CD4-positive, alpha-beta T cell treated with Interleukin-4 for 1 hour (primary cell): ENCODE results near the gene SULT1C3.
"Not testable (repeated sequence)": the region's sequence is repeated elsewhere in the genome, so short reads cannot be mapped to it uniquely, and the experiment has no call there.

Experiments used
- DNase-seq, 2 donors: peaks; one replicate each; pipeline ENCODE4 v3.0.0-alpha.2; 2020 to 2022

SULT1C3 gene

DNA sequence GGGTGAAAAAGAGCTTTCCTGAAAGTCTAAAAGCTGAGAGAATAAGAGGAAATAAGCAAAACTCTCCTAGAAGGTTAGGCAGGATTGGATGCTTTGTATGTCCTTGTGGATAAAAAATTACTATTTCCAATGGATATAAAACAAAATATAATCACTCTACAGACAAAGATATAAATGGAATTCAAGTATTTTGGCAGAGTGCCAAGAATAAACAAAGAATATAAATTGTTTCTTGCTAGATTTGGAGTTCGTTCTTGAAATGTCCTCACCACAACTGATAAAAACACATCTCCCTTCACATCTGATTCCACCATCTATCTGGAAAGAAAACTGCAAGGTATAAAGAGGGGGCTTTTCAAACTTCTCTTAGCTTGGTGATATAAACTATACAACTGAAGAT, 13.3 kb downstream of the SULT1C3 start:
- no peak for DNase-seq

DNA sequence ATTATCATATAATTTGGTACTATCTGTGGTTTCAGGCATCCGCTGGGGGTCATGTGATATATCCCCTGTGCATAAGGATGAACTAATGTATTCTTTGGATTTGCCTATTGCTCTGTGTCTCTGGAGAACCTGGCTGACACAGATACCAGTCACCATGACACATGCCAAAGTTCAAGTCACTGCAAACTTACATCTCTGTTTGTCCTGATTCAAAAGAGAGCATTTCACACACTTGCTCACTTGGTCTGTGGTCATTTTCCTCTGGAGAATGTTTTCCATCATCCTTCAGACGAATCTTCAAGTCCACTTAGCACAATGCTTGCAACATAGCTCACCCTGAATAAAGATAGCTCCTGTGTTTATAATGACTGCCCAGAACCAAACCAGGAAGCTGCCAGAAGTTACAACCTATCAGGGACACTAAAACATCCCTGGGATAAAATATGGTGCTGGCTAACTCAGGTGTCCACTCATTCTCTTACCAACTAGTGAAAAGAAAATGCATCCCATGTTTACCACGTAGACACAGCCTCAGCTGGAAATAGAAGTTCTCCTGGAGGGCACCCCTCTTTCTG, 18.1 kb downstream of the SULT1C3 start:
- DNase-seq = no peak

DNA sequence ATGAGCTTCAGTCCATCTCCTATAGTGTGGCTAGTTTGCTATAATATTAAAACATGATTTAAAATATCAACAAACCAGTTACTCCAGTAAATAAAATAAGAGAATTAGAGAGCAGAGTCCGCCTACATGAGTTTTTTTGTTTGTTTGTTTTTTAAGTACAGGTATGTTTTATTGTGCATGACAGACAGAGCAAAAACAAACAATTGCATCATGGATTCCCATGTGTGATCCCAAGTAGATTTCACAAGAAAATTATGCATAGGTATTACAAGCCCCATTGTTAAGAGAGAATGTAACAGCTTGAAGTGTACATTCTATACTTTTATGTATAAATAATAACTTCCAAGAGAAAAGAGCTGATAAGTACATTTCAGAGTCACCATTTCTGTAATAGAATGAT, 21.0 kb downstream of the SULT1C3 start:
- no peak for DNase-seq

DNA sequence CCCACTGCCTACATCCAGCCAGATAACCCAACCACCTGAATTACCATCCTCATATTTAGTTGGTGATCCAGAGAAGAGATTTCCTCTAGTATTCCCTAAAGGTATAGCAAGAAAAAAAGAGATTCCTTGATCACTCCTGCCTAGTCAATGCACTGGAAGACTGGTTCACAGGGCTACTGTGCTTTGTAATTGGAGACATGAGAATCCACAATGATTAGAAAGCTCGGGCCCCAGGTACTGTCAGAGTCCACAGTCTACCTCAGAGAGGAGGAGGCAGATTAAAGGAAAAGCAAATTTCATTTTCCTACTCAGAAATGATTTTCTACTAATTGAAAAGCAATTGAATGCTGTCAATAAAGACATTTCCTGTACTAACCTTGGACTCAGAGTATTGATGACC, 22.3 kb downstream of the SULT1C3 start:
- DNase-seq = no peak

DNA sequence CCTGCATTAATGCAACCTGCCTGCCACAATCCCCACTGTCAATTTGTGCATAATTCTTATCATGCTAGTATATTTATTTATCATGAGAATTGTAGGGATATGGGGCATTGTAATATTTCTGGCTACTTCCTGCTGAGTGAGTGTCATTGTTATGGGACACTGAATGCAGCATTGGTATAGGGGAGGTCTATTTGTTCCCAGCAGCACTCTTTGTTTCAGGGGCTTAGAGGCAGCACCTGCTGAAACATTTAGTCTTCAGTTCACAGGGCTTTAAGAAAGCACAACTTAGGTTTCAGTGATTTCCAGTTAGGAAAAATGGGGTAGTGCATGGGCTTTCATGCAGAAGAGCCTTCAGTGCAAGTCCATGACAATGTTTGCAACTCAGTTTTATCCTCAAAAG, 23.6 kb downstream of the SULT1C3 start:
- DNase-seq = no peak

DNA sequence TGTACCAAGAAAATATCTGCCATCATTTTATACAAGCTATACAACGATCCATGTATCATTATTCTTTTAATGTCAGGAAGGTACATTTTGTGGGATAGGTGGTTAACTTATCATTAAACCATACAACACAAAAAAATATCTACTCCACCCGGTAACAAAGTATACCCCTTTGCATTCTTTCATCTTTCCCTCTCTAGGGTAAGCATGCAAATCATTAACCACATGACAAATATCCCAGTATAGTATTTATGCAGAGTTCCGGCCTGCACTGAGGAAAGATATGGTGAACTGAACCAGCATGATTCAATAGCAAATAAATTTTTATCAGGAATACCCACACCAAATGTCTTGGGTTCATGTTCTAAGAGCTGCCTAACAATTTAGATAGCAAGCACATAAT, 26.4 kb downstream of the SULT1C3 start:
- DNase-seq = no peak

DNA sequence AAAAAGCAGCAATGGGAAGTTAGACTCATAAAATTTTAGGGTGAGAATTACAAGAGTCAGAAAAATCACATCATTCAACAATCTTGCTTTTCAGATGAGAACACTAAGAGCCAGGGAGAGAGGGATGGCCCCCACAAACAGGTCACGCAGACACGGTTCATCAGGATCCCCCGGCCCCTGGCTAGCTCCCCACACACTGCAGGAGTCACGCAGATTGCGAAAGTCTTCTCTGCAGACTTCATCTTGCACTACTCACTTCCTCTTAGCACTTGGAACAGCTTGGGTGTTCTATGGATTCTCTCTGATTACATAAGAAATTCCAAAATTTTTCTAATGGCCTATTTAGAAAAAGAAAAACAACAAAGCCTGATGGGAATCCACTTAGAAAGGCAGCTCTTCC, 27.3 kb downstream of the SULT1C3 start:
- DNase-seq = no peak

DNA sequence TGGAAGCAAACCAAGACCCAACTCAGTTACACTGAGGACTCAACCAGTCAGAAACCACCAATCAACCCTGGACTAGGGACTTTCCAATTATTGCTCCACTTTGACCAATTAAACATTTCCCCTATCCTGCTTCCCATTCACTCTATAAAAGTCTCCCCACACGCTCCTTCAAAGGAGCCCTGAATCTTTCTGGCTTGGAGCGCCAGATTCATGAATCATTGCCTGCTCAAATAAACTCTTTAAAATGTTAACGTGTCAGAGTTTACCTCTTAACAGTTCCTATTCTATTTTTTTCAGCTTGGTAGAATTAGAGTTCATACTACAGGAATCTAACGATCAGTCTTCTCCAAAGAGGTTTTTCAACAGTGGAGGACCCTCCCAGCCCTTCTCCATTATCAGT, 28.2 kb downstream of the SULT1C3 start:
- no peak for DNase-seq

DNA sequence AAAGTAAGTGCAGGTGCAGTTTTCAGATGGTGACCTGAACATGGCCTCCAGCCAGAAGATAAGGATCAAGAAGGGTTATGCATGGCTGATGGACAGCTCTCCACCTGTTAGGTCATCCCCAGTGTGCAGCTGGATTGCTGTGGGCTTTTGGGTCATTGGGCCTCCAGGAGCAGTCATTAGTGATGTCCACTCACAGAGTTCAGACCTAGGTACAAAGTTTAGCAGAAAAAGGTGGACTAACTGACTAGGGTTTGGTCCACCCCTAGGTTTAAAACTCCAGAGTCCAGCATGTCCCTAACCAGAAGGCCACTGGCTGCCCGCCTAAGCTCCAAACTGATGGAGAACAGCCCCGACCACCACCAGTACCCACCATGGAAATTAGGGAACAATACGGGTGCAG, 30.6 kb downstream of the SULT1C3 start:
- DNase-seq = no peak

DNA sequence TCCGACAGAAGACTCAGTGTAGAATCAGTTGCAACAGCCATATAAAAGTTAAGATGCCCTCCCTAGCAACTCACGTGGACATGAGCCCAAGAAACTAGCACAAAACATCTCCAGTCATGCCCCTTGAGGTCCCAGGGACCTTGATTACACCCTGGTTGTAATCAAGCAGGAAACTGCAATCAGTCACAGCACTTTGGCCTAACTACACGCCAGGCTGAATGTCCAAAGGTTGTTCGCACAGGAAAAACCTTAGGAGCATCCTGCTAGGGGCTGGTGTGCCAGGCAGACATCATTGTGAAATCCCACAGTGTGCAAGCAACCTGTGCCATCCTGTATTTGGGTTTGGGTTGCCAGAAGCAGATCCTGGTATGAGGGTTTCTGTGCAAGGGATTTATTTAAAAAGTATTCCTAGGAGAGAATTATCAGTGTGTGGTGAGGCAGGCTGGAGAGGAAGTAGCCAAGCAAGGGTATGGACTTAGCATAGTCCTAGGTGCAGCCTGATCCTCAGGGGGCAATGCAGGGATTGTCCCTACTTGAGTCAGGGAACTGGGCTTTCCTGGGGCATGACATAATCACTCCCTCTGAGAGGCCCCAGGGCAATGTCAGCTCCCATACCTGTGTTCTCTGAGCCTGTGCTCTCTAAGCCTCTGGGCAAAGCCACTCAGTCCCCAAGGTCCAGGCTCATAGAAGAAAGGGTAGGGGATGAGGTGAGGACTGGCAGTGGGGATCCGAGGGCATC, 31.2 kb downstream of the SULT1C3 start:
- DNase-seq = no peak

DNA sequence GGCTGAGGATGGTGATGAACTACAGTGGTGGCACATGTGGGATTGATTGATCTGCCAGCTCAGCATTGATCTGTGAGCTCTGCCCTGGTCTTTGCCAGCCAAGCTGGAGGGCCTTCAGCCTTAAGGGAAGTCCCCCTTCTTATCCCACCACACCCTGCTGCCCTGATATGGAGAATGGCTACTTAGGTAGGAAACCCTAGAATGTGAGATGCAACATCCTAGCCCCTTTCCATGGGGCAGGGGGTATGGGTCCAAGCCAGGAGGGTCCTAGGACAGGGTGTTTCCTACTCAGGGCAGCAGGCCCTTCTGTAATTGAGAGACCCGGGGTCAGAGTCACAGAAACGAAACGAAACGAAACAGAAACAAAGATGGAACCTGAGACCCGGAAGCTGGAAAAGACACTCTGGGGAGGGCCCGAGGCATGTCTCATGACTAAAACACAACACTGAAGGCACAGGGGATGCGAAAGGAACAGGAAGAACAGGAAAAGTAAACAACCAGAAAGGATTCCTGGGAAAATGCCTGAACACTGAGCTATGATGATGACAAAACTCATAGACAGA, 32.0 kb downstream of the SULT1C3 start:
- no peak for DNase-seq

DNA sequence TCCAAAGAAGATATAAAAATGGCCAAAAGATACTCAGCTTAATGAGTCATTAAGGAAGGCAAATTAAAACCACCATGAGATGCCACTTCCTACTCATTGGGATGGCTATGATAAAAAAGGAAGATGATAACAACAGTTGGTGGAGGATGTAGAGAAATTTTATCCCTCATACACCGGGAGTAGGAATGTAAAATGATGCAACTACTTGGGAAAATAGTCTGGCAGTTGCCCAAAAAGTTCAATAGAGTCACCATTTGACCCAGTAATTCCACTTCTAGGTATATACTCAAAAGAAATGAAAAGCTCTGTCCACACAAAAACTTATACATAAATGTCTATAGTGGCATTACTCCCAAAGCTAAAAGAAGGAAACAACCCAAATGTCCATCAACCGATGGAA, 38.9 kb downstream of the SULT1C3 start:
- no peak for DNase-seq

DNA sequence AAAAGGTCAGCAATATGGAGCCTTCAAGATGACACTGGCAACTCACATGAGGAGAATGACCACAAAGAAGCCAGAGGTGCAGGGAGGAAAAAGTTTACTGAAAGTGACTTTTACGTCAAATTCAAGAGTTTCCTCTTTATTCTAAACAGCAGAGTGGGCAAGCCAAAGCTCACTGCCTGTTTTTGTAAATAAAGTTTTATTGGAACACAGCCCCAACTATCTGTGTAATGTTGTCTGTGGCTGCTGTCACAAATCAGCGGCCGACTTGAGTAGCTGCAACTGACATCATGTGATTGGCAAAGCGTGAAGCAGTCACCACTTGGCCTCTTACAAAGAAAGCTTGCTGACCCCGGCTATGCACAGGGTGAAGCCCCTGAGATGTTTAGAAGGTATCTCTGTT, 39.7 kb downstream of the SULT1C3 start:
- DNase-seq = no peak

DNA sequence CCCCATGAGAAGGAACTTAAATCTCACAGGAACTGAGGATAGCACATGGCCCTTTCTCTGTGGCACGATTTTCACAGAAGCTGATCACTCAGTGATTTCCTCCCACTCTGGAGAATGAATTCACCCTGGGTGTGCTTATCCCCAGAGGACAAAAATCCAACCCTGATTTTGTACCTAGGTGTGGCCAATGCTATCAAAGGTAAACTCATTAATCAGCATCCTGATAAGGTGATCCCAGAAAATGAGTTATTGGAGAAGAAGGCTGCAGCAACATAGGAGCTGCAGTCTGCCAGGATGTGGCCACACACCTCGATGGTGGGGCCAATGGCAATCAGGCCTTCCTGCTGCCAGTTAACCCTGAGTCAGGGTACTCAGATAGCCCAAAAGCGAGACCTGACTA, 40.7 kb downstream of the SULT1C3 start:
- DNase-seq = no peak

DNA sequence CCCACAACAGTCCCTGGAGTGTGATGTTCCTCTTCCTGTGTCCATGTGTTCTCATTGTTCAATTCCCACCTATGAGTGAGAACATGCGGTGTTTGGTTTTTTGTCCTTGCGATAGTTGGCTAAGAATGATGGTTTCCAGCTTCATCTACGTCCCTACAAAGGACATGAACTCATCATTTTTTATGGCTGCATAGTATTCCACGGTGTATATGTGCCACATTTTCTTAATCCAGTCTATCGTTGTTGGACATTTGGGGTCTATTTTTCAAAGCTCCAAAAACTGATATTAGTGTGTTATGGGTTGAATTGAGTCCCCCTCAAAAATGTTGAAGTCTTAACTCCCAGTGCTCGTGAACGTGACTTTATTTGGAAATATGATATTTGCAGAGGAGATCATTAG, 44.8 kb downstream of the SULT1C3 start:
- not testable (repeated sequence) for DNase-seq

DNA sequence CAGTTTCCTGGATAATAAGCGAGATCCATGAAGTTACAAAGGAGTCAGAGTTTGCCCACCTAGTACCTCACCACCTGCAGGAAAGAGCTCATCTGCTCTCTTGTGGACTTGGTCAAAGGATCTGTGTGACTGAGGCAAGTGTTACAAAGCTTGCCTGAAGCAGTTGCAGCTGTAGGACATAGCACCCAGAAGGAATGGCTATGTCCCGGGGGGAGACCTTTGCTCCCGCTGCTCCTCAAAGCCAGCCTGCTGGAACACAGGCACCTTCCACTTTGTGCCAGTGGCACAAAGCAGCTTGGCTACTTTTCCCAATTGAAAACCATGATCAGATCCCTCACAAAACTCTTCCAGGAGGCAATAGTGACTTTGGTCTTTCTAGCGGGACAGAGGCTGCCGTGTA, 45.8 kb downstream of the SULT1C3 start:
- no peak for DNase-seq

DNA sequence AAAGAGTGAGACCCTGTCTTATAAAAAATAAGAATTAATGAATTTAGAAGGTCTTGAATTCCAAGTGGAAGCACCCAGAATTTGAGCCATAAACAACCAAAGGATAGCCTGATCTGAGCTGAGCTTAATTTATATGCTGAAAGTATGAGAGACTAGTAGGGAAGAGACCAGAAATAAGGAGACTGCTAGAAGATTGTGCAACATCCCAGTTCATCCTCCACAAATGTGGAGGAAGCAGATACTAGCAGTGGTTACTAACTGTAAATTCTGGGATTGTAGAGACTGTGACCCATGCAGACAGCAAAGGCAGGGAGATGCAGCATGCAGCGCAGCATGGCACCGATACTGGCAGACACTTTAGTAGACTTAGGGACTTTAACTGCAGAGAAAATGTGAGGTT, 47.4 kb downstream of the SULT1C3 start:
- DNase-seq = no peak

DNA sequence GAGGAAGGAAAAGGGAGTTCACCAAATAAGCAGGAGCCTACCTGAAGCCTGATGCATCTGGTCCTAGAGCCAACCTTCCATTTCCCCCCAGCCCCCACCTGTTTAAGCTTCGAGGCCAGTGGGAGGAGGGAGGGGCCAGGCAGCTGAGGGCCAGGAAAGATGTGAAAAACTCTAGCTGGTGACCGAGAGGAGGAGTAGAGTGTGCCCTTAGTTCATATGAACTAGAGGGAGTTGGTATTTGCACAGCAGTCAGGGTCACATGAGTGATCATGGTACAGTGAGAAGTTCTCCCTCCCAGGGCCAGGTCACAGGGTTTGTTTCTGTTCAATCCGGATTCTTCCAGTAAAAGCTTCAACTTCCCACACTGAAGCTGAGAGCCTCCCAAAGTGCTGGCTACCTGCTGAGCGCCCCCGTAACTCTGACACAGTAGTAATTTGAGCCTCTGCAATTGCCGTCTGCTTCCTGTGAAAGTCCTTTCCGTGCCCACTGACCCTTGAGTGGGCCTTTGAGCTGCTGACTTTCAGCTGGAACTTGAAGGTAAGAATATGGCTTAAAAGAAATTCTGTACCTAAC, 48.9 kb downstream of the SULT1C3 start, which contains the start of gene SULT1C2:
Gene SULT1C2 (plus strand): TSS at position 362 of the 573 bp plus-strand sequence. CDS start 4,773 bp downstream, outside the sequence.
- DNase-seq = no peak

DNA sequence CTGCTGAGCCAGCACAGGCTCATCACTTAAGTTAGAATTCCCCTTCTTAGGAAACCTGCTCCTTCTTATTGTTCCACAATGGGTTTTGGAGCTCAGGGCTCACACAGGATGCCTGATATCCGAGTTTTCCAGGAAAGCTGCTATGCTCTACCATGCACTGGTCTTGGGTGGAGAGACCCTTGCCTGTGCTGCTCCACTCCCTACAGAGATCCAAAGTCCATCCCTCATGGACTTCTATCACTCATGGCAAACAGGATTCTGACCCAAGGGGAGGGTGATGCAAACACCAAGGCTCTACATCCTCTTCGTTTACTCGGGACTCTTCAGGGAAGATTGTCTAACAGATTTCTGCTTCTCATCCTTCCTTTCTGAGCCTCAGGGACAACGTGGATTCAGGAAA, 54.1 kb downstream of the SULT1C3 start:
- no peak for DNase-seq

DNA sequence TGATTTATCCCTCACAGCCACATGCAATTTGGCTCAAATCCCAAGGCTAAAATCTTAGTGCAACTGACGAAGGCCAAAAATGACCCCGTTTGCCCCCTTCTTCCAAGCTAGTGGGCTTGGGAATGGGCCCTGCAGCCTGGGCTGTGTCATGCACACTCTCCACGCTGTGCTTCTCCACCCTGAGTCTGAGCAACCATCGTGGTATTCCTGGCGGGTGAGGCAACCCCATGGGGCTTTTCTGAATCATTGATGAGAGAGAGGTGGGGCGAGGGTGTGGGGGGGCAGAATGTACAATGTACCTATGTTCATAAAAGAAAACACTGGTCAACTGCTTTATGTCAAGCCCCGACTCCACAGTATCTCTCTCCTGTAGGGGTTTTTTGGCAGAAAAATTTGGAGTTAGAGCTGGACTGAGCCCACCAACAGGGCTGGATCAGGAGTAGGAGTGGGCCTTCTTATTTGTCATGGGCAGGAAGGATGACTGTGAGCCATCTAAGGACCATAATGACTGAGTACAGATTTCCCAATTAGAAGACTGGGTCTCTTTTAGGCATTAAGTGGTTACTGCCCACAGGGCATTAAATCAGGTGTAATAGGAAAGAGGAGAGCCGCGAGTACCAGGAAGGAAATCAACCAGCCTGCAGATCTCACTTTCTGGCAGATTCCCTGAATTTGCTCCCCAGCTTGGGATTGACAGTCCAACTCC, 57.8 kb downstream of the SULT1C3 start:
- DNase-seq = no peak

DNA sequence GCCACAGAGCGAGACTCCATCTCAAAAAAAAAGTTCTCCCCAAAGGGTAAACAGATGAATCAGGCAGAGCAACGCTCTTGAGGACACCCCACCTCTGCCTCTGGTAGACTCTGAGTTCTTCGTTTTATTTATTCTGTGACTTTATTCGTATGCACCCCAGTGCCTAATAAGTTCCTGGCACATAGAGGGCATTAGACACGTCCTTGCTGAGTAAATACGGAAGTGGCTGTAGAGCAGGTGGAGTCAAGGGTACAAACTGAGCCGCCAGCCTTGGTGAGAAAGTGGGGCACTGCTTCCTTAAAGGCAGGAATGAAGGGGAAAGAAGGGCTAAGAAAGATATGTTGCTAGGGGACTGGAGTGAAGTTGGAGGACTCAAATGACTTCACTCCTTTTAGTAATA, 61.8 kb downstream of the SULT1C3 start:
- DNase-seq = no peak

DNA sequence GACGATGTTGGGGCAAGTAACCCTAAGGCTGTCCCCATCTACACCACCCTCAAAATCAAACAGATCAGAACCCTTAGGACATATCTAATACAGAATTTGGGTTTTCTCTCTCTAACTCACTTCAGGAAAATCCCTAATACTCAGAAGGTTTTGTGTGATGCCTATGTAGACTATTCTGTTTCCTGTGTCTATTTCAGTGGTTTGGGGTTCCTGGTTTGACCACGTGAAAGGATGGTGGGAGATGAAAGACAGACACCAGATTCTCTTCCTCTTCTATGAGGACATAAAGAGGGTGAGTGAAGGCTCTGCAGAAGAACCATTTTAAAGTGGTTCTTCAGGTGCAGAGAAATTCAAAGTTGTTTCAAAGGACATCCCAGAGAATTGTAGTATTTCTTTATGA, 65.2 kb downstream of the SULT1C3 start:
- no peak for DNase-seq

DNA sequence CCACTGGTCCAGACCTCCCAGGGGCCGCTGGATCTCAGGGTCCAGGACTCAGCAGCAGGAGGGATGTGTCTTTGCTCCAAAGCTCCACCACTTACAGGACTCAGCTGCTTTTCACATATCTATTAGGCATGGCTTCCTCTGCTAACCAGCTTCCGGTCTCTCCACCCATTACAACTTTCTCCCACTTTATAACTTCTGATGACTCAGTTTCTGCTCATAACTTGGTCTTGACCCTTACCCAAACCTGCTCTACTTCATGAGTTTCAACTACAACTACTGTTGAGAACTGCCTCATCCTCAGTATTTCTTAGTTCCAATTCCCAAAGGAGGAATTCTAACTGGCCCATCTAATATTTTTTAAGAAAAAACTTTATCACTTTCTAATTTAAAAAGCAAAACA, 66.1 kb downstream of the SULT1C3 start:
- no peak for DNase-seq

DNA sequence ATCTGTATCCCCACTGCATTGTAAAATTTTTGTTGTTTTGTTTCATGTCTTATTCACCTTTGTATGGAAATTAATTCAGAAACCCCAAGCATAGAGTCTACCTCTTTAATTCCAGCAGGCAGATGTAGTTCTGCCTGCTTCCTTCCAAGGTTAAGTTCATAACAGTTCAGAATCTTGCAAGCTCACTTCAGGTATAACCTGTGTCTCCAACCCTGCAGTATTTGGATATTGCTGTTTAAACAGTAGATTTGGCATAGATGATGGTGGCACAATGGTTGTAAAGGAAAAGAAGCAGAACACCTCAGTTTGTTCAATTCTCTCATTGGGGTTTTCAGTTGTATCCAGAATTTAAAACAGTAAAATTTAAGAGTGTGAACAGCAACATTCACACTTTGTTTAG, 70.1 kb downstream of the SULT1C3 start:
- no peak for DNase-seq
